ENCODE data around the gene SNN.

The SNN gene

DNA sequence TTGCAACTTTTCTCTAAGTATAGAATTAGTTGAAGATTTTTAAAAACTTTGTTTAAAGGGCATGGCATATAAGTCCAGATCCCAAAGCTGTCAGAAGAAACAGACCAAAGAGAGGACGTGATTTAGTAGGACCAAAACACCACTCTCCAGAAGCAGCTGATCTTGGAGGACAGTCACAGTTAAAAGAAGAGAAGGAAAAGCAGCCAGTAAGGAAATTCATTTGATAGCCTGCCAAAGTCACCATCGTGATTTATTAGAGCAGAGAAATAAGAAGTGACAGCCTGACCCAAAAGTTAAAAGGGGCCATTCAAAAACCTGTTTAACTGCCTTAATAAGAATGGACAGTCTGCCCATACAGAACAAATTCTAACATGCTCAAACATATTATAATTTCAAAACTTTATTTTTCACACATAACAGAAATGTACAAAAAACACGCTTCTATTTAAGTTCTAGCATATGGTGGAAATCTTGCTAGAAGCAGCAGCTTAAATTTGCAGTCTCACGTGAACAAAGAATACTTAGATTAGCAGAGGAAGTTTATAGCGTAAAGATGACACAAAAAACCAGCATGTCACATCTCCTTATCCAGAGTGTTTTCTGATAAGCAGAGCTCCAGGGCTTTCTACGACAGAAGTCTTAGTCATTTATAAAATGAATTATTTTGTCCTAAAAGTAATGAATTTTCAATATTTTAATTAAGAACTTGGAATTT lies 37.2 kb downstream of the SNN start:
- no peak for DNase-seq

DNA sequence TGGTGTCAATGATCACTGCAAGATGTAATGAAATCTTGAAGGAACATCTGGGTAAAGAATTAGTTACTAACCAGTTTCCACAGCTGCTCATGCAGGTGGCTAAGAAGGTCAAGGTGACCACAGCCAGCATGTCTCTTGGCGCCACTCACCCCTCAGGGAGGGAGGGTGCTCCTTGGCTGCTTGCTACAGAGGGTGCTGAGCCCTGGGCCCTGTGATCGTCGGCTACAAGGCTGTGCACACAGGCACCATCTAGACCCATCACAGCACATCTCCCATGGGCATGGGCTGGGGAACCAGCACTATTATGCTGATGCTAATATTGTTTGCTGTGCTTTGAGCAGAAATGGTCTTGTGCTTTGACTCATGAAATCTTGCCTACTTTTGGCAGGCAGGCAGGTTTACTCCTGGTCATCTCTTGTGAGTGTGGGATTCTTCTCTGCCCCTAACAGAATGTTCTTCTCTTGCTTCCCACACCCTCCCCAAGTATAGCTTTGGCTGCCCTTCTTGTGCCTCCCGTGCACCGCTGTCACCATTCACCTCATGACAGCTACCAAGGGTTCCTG lies 38.0 kb downstream of the SNN start:
- DNase-seq: no peak

DNA sequence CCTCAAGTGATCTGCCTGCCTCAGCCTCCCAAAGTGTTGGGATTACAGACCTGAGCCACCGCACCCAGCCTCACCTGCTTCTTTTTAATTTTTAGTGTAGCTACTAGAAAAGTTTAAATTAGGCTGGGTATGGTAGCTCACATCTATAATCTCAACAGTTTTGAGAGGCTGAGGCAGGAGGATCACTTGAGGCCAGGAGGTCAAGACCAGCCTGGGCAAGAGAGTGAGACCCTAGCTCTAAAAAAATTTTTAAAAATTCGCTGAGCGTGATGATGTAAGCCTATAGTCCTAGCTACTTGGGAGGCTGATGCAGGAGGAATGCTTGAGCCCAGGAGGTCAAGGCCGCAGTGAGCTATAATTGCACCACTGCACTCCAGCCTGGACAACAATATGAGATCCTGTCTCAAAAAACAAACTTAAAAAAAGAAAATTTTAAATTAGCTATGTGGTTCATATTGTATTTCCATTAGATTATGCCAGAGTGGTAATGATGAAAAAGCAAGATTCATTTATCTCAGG lies 39.5 kb downstream of the SNN start:
- no peak for DNase-seq

GRCh38 chr16:11708421-11708820 lies 40.2 kb downstream of the SNN start:
- no peak for DNase-seq

GRCh38 chr16:11711662-11712061 lies 43.4 kb downstream of the SNN start:
- DNase-seq: no peak

DNA sequence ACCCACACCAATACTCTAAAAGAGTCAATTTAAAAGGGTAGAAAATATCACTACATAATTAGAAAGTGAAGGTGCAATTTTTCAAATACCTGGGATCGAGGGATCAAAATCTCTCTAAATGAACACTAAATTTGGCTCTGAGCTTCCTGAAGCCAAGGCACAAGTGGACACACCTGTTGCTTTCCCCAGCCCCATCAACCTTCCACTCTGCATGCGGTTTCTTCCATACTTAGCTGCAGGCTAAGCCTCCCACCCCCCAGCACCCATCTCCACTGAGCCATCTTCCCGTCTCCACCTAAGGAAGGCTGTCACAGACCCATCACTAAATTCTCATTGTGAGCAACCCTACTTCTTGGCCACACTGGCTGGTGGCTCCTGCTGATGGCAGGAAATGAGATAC lies 43.9 kb downstream of the SNN start:
- DNase-seq: no peak

- no peak for DNase-seq
These were observed 47.1 kb downstream of the SNN start for GRCh38 chr16:11715246-11715947.

DNA sequence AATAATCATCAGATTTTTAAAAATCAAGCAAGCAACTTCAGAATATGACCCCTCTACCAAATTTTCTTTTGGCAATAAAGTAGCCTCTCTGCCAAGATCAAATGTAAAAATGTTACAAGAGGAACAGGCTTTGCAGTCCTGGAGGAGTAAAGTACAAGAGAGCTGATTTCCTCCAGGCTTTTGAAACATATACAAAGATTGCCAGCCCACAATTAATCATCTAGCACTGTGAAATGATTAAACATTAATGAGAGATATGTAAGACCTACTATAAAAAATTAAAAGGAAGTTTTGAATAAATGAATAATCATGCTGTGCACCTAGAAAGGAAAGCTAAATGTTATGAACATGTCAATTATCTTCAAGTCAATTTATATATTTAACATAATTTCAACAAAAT lies 48.1 kb downstream of the SNN start:
- no peak for DNase-seq

DNA sequence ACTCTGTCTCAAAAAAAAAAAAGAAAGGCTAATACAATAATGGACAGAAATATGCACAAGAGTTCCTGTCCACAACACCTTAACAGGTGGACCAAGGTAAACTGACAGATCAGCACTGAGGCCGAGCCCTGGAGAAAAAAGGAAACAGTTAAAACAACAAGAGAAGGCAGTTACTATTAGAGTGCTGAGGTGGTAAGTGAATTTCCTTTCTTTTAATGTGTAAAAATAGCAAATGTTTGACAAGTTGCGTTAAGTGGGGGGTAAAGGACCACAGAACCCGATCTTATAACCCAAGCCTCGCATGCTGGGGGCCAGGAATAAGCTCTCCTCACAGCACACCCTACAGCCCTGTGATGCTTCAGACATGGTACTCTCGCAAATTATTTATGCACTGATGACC lies 49.6 kb downstream of the SNN start:
- DNase-seq: no peak

- no peak for DNase-seq
These were observed 50.9 kb downstream of the SNN start for GRCh38 chr16:11719171-11719570.

DNA sequence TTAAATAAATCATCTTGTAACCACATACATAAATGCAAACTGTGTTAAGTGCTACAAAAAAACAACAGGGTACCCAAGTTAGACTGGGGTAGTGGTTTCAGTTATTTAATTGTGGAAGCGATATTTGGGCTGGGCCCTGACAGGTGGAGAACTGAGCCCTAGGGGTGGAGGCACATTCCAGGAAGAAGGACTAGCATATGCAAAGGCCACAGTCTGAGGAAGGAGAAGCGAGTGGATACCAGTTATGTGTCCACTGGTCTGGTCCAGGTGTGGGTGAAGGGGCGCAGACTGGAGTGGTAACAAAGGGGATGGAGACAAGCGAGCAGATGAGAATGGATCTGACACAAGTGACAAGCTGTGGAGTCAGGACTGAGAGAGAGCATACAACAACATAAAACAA lies 51.5 kb downstream of the SNN start:
- no peak for DNase-seq

DNA sequence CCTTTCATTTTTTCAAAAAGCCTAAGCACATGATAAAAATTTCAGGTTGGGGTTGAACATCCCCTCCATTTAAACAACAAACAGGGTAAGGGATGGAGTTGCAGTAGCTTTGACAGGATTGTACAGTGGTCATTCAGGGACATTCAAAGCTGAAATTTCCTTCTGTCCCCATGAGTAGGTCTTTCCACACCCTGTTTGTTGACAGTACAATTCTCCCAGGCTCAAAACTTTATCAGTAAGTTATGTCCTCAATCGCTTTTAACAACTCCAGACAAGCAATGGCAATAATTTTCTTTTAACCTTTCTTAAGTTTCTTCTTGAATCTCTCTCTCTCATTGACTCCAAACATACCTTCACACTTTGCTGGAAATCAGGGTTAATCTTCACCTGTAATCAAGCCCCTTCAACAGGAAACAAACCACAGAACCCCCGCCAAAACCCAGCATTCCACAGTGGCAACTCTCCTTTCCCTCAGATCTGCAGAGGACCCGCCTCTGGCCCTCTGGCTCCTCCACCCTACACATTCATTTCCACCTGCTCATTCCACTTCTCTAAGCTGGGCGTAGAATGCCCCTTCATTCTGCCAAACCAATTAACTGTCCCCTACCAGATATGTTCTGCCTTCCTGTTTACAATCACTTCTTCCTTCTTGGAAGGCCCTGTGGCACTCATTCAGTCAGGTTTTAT lies 53.7 kb downstream of the SNN start:
- DNase-seq: no peak

- DNase-seq: no peak
These were observed 54.2 kb downstream of the SNN start for GRCh38 chr16:11722468-11722808.

DNA sequence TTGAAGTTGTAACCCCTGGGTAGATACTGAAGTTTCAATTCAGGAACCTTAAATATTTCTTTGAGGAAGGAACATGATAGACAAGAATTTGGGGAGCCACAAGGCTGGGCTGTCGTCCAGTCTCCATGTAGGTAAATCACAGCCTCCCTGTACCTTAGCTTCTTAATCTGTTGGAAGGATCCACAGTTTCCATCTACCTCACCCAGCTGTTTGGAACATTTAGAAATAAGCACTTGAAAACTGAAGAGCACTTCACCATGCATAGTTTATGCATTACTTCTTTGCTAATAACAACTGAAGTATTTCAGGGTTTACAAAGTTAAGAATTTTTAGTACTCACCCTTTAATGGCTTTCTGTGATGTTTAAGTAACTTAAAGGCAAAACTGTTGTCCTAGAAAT lies 57.2 kb downstream of the SNN start:
- DNase-seq: no peak

- no peak for DNase-seq
These were observed 57.8 kb downstream of the SNN start for GRCh38 chr16:11726008-11726407.

- DNase-seq: no peak
These were observed 59.7 kb downstream of the SNN start for GRCh38 chr16:11727796-11728543.
